WERI-Rb-1 (cell line): Measurements from ENCODE around the gene FARS2.

Experiments
- DNase-seq: peaks from one replicate; pipeline ENCODE4 v3.0.0-alpha.2; 2020
- H3K27ac ChIP-seq: fragments of 250-450 bp; sonication (Bioruptor Pico); 2 replicates; pipeline ENCODE4 v1.5.1; 2020; ENCODE audit warnings: mild to moderate bottlenecking, moderate library complexity
- H3K27me3 ChIP-seq: fragments of 250-450 bp; sonication (Bioruptor Pico); 2 replicates; pipeline ENCODE4 v1.5.1; 2021; ENCODE audit warnings: mild to moderate bottlenecking, low read depth, moderate library complexity; ENCODE audit not compliant: insufficient read depth, severe bottlenecking
- H3K36me3 ChIP-seq: fragments of 250-450 bp; sonication (Bioruptor Pico); 2 replicates; pipeline ENCODE4 v1.5.1; 2020; ENCODE audit warnings: mild to moderate bottlenecking, moderate library complexity
- H3K4me3 ChIP-seq: 2 replicates; pipeline ENCODE4 v1.5.1; 2011; ENCODE audit warnings: low read depth, mild to moderate bottlenecking, control low read depth, low read length
- H3K9me3 ChIP-seq: fragments of 250-450 bp; sonication (Bioruptor Pico); 2 replicates; pipeline ENCODE4 v1.5.1; 2021; ENCODE audit warnings: mild to moderate bottlenecking, moderate library complexity; ENCODE audit not compliant: severe bottlenecking
- TF ChIP-seq, protein P1 (sequence below): IDR thresholded peaks from 2 replicates; pipeline ENCODE4 v1.5.1; 2011; ENCODE audit warnings: low read depth, mild to moderate bottlenecking, control low read depth, inconsistent platforms, low read length

Gene FARS2

DNA sequence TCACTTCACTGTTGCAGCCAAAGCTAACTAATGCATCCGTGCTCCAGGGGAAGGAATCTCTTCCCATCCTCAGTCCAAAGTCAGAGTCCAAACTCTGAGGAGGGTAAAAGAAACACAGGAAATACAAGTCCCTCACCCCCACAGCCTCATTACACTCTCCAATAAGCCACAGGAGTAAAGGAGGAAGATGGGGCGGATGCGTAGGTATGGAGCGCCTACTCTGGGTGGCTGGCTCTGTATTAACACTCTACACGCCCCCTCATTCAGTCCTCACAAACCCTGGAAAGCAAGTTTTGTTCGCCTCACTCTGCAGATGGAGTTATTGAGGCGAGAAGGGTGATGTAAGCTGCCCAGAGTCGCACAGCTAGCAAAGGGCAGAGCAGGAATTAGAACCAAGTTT lies 502.6 kb downstream of the FARS2 start:
- TF ChIP-seq, protein P1, sequence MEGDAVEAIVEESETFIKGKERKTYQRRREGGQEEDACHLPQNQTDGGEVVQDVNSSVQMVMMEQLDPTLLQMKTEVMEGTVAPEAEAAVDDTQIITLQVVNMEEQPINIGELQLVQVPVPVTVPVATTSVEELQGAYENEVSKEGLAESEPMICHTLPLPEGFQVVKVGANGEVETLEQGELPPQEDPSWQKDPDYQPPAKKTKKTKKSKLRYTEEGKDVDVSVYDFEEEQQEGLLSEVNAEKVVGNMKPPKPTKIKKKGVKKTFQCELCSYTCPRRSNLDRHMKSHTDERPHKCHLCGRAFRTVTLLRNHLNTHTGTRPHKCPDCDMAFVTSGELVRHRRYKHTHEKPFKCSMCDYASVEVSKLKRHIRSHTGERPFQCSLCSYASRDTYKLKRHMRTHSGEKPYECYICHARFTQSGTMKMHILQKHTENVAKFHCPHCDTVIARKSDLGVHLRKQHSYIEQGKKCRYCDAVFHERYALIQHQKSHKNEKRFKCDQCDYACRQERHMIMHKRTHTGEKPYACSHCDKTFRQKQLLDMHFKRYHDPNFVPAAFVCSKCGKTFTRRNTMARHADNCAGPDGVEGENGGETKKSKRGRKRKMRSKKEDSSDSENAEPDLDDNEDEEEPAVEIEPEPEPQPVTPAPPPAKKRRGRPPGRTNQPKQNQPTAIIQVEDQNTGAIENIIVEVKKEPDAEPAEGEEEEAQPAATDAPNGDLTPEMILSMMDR, result no peak
- Histone ChIP-seq H3K27me3 (no peaks in the 10 kb centered on the region), H3K9me3 (peaks cover 13% of the 10 kb centered on the region), H3K36me3 (no peaks in the 10 kb centered on the region), H3K4me3 (no peak overlapping the region), H3K27ac (no peak overlapping the region)
- DNase-seq, result no peak

DNA sequence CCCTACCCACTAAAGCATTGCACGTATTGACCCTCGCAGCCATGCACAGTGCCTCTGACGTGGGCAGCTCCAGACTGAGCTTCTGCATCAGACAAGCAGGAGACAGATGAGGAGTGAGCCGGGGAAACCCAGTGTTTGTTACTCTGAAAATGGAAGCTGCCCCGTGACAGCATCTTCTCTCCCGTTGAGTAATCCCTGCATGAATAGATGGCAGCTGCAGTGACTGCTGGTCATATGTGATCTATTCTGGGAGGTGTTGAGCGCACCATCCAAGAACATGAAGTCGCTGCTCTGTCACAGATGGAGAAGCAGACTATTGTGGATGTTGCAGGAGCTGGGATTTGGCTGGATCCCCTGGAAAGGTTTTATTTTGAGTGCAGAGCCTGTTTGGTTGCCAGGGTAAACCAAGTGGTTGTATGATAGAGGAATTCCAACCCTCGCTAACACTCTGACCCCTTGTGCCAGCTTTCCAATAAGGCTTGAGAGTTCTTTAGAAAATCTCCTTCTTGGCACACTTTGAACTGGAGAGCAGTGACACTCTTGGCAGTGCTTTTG lies 503.2 kb downstream of the FARS2 start:
- Histone ChIP-seq H3K9me3 (peaks cover 18% of the 10 kb centered on the region), H3K4me3 (no peak overlapping the region), H3K27me3 (no peaks in the 10 kb centered on the region), H3K27ac (no peak overlapping the region), H3K36me3 (no peaks in the 10 kb centered on the region)
- DNase-seq, result no peak
- TF ChIP-seq, protein P1, result no peak

DNA sequence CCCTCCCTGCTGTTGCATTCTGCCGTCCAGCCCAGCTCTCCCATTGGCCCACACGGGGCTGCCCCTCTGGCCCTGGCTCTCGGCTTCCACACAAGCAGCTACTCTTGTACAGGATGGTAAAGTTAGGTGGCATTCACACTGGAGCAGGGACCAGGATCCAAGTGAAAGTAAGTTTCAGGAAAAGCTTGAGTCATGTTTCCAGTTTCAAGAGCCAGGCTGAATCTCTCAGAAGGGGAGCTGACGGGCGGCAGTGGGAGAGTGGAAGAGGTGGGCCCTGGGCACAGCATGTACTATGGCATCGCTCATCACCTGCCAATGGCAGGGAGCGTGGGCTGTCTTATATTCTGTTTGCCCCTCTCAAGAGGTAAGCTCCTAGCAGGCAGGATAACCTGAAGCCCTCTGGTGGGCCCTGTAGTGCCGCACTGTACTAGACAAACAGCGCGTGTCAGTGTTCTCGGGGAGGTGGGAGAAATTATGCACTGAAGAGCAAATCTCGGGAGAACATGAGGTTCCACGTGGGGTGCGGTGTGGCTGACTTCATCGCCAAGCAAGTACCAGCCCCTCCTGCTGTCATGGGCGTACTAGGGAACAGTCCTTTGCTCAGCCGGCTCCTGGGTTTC lies 503.9 kb downstream of the FARS2 start:
- H3K27me3 ChIP-seq, result no peaks in the 10 kb centered on the region
- peaks cover 18% of the 10 kb centered on the region for H3K9me3 ChIP-seq
- H3K36me3 ChIP-seq, result no peaks in the 10 kb centered on the region
- DNase-seq, result no peak
- H3K27ac ChIP-seq, result no peak overlapping the region
- H3K4me3 ChIP-seq, result no peak overlapping the region
- TF ChIP-seq, protein P1, result no peak

DNA sequence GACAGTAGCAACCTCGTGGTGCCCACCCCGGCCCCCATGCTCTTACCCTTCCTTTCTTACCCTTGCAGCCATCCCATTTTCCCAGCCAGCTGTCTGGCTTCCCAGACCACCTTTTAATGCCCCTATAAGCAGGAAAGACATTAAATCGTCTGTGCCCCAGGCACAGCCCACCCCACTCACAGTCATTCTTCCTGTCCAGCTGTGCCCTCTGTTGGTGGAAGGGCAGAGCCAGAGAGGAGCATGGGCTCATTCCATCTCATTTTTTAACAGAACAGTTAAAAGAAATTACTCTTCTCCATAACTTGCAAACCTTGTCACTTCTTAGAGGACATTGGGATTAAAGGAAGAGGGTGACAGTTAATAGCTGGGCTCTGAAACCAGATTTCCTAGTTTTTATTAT lies 504.9 kb downstream of the FARS2 start:
- DNase-seq, result no peak

DNA sequence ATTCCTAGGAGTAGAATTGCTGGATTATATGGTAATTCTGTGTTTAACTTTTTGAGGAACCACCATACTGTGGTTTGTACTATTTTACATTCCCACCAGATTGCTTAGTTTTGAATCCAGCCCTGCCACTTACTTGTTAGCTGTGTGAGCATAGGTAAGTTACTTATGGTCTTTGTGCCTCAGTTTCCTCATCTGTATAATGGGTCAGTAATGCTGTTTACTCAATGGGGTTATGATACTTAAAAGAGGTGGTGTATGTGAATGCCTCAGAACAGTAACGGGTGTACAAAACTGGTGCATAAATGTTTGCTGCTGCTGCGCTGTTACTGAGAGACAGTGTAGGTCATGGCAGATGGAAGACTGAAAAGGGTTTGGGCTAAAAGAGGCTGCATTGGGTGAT lies 506.2 kb downstream of the FARS2 start:
- H3K4me3 ChIP-seq, result no peak overlapping the region
- H3K27me3 ChIP-seq, result no peaks in the 10 kb centered on the region
- no peaks in the 10 kb centered on the region for H3K36me3 ChIP-seq
- DNase-seq, result no peak
- H3K9me3 ChIP-seq, result peaks cover 19% of the 10 kb centered on the region
- TF ChIP-seq, protein P1, result no peak
- H3K27ac ChIP-seq, result no peak overlapping the region

More for the DNA sequence above, 504.9 kb downstream of the FARS2 start:
- Histone ChIP-seq H3K9me3 (peaks cover 18% of the 10 kb centered on the region), H3K36me3 (no peaks in the 10 kb centered on the region), H3K27me3 (no peaks in the 10 kb centered on the region), H3K4me3 (no peak overlapping the region), H3K27ac (no peak overlapping the region)
- TF ChIP-seq, protein P1, result peak; percentile 71

- TF ChIP-seq, protein P1, result no peak
- H3K27me3 ChIP-seq, result no peaks in the 10 kb centered on the region
Observed at GRCh38 chr6:5771211-5771610, 509.9 kb downstream of the FARS2 start.

More at GRCh38 chr6:5771211-5771610, 509.9 kb downstream of the FARS2 start:
- peaks cover 27% of the 10 kb centered on the region for H3K9me3 ChIP-seq
- H3K4me3 ChIP-seq, result no peak overlapping the region
- no peak for DNase-seq
- peaks cover 7% of the 10 kb centered on the region for H3K36me3 ChIP-seq
- no peak overlapping the region for H3K27ac ChIP-seq
